HepG2 (cell line): Measurements from ENCODE around the gene SEC14L1. TPM values are rescaled to one million over a fixed set of nuclear protein-coding genes. Genes with fewer than 3 reads are reported as not detected.

Experiments used
- BCL3 ChIP-seq: sonication (generic); formaldehyde crosslinking; IDR thresholded peaks from 2 replicates; pipeline ENCODE4 v1.5.1; 2020; ENCODE audit warnings: mild to moderate bottlenecking, missing genetic modification reagents, moderate library complexity
- TAF15 ChIP-seq: fragments of 200-400 bp; formaldehyde crosslinking; IDR thresholded peaks from one replicate; pipeline ENCODE4 v1.6.1; 2018; ENCODE audit warnings: mild to moderate bottlenecking, low read depth, low read length; ENCODE audit not compliant: poor library complexity, severe bottlenecking
- ZMYM4 ChIP-seq: sonication (generic); formaldehyde crosslinking; IDR thresholded peaks from 2 replicates; pipeline ENCODE4 v1.8.1; 2023; ENCODE audit warnings: mild to moderate bottlenecking, missing genetic modification reagents
- ZNF275 ChIP-seq: sonication (generic); formaldehyde crosslinking; IDR thresholded peaks from 2 replicates; pipeline ENCODE4 v1.8.0; 2022; ENCODE audit warnings: missing genetic modification reagents, mild to moderate bottlenecking, inconsistent platforms, borderline replicate concordance
- ZNF383 ChIP-seq: sonication (generic); formaldehyde crosslinking; IDR thresholded peaks from 2 replicates; pipeline ENCODE4 v1.4.0; 2020; ENCODE audit warnings: missing genetic modification reagents, mild to moderate bottlenecking, borderline replicate concordance
- ZNF703 ChIP-seq: sonication (generic); formaldehyde crosslinking; IDR thresholded peaks from 2 replicates; pipeline ENCODE4 v1.5.1; 2020; ENCODE audit warnings: missing genetic modification reagents, mild to moderate bottlenecking, moderate library complexity, borderline replicate concordance
- polyA plus RNA-seq, 8 experiments: library from polyadenylated mRNA; depleted of rRNA in 3 of 8; stranded (reverse) in 7 of 8; unstranded in 1 of 8; fragments of >200 nt; fragmentation: Illumina TruSeq in 4 of 8; extraction: Trizol in 4 of 8; gene quantifications; 2 replicates each; pipeline versions ENCODE4 v1.2.1 to v1.2.3, GENCODE V29; 2011 to 2016; ENCODE audit warnings: low read depth in 4 of 8, missing spikeins in 1 of 8, mixed read lengths in 1 of 8; ENCODE audit not compliant: insufficient read depth in 1 of 8
- total RNA-seq, 5 experiments: library from RNA; depleted of rRNA; stranded (reverse); fragments of >200 nt; fragmentation: Illumina TruSeq; extraction: Trizol; gene quantifications; 2 replicates each; pipeline ENCODE4 v1.2.3, GENCODE V29; 2016; ENCODE audit warnings: low read depth in 1 of 5
- TF ChIP-seq, protein P1 (sequence below): sonication (generic); formaldehyde crosslinking; IDR thresholded peaks from 2 replicates; pipeline ENCODE4 v1.4.0; 2020; ENCODE audit warnings: missing genetic modification reagents, borderline replicate concordance
- TF ChIP-seq, protein P2 (sequence below): sonication (generic); formaldehyde crosslinking; IDR thresholded peaks from 2 replicates; pipeline ENCODE4 v1.8.1; 2023; ENCODE audit warnings: missing genetic modification reagents, mild to moderate bottlenecking, borderline replicate concordance
- TF ChIP-seq, protein P3 (sequence below): conservative IDR thresholded peaks from 2 replicates; pipeline ENCODE4 v1.6.1; 2018; ENCODE audit warnings: missing genetic modification reagents

The SEC14L1 gene
- total and polyA plus RNA-seq, 2 of the 13 experiments (the other 11 are each of a cell fraction or from before 2014, with no cell fraction given) = 26.3 to 43.9 TPM

DNA sequence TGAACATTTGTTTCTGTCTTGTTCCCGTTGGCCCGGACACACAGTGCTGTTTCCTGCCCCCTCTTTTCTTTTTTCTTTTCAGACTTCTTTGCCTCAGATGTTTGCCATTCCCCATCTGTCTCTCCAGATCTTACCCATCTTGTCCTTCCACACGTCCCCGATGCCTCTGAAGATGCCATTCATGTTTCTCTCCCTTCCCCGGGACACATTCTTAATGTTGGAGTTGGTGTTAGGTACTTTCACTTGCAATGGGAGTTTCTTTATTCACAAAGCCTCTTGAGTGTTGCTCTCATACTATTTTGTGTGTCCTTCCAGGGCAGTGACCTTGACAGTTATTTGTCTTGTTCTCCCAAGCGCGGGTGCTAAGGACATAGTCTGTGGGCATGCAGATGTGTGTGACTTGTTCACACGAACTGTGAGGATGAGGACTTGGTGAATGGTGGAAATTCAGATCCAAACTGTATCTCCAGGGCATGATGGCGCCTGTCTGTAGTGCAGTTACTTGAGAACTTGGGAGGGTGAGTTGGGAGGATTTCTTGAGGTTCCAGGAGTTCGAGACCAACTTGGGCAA lies 8.3 kb downstream of the SEC14L1 start (continued):
- TF ChIP-seq, protein P1, sequence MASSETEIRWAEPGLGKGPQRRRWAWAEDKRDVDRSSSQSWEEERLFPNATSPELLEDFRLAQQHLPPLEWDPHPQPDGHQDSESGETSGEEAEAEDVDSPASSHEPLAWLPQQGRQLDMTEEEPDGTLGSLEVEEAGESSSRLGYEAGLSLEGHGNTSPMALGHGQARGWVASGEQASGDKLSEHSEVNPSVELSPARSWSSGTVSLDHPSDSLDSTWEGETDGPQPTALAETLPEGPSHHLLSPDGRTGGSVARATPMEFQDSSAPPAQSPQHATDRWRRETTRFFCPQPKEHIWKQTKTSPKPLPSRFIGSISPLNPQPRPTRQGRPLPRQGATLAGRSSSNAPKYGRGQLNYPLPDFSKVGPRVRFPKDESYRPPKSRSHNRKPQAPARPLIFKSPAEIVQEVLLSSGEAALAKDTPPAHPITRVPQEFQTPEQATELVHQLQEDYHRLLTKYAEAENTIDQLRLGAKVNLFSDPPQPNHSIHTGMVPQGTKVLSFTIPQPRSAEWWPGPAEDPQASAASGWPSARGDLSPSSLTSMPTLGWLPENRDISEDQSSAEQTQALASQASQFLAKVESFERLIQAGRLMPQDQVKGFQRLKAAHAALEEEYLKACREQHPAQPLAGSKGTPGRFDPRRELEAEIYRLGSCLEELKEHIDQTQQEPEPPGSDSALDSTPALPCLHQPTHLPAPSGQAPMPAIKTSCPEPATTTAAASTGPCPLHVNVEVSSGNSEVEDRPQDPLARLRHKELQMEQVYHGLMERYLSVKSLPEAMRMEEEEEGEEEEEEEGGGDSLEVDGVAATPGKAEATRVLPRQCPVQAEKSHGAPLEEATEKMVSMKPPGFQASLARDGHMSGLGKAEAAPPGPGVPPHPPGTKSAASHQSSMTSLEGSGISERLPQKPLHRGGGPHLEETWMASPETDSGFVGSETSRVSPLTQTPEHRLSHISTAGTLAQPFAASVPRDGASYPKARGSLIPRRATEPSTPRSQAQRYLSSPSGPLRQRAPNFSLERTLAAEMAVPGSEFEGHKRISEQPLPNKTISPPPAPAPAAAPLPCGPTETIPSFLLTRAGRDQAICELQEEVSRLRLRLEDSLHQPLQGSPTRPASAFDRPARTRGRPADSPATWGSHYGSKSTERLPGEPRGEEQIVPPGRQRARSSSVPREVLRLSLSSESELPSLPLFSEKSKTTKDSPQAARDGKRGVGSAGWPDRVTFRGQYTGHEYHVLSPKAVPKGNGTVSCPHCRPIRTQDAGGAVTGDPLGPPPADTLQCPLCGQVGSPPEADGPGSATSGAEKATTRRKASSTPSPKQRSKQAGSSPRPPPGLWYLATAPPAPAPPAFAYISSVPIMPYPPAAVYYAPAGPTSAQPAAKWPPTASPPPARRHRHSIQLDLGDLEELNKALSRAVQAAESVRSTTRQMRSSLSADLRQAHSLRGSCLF (CRISPR knock-in tag) = no peak
- TF ChIP-seq ZMYM4 (0 out of 2 replicates have a peak, but pooled peaks have one; percentile 24), ZNF383 (CRISPR knock-in tag) (no peak), ZNF703 (CRISPR knock-in tag) (0 out of 2 replicates have a peak, but pooled peaks have one; percentile 51), BCL3 (CRISPR knock-in tag) (0 out of 2 replicates have a peak, but pooled peaks have one; percentile 7), TAF15 (no peak), ZNF275 (CRISPR knock-in tag) (no peak)
- TF ChIP-seq, protein P2, sequence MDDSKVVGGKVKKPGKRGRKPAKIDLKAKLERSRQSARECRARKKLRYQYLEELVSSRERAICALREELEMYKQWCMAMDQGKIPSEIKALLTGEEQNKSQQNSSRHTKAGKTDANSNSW (CRISPR knock-in tag) = no peak
- TF ChIP-seq, protein P3, sequence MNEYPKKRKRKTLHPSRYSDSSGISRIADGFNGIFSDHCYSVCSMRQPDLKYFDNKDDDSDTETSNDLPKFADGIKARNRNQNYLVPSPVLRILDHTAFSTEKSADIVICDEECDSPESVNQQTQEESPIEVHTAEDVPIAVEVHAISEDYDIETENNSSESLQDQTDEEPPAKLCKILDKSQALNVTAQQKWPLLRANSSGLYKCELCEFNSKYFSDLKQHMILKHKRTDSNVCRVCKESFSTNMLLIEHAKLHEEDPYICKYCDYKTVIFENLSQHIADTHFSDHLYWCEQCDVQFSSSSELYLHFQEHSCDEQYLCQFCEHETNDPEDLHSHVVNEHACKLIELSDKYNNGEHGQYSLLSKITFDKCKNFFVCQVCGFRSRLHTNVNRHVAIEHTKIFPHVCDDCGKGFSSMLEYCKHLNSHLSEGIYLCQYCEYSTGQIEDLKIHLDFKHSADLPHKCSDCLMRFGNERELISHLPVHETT = no peak
